ENCODE results near the gene FXYD6. TPM values are rescaled to one million over a fixed set of nuclear protein-coding genes. Genes with fewer than 3 reads are reported as not detected.

The FXYD6 gene
- total and polyA plus RNA-seq, 4 donors: 4.7 to 22.5 (median 12.3) TPM

- WGBS: 91% methylated on average over 11 of the region's 11 CpGs
- Histone ChIP-seq H3K36me3 (ENCODE audit: control insufficient read depth in 4 of 4, insufficient read depth in 3 of 4, low read depth in 1 of 4, low read length in 3 of 4) (no peaks in the 10 kb centered on the region), H3K9me3 (ENCODE audit: control insufficient read depth in 4 of 4, low read length in 3 of 4) (no peaks in the 10 kb centered on the region), H3K27ac (ENCODE audit: low read depth in 1 of 2, low read length in 2 of 2) (no peak overlapping the region), H3K4me3 (ENCODE audit: low read depth in 1 of 3, low read length in 3 of 3) (no peak overlapping the region), H3K27me3 (ENCODE audit: control insufficient read depth in 4 of 4, insufficient read depth in 4 of 4, low read length in 3 of 4) (no peaks in the 10 kb centered on the region), H3K9ac (ENCODE audit: low read depth in 1 of 2, low read length in 2 of 2) (no peak overlapping the region), H3K4me1 (ENCODE audit: control insufficient read depth in 4 of 4, insufficient read depth in 4 of 4, low read length in 3 of 4) (no peaks in the 10 kb centered on the region)
- no peak for TF ChIP-seq FOXA1 (IDR thresholded peaks at IDR 0.05)
- TF ChIP-seq HNF4G (IDR thresholded peaks at IDR 0.05): no peak
- no peak for TF ChIP-seq NR2F2 (IDR thresholded peaks at IDR 0.05)
- TF ChIP-seq TAF1 (conservative IDR thresholded peaks at IDR 0.05): no peak
- no peak for TF ChIP-seq SP1 (IDR thresholded peaks at IDR 0.05)
- no peak for TF ChIP-seq RXRA (IDR thresholded peaks at IDR 0.05)
- TF ChIP-seq MAX (IDR thresholded peaks at IDR 0.05): no peak
- TF ChIP-seq ATF3 (IDR thresholded peaks at IDR 0.05): no peak
- no peak for TF ChIP-seq GABPA (IDR thresholded peaks at IDR 0.05 in 1 of 2, conservative IDR thresholded peaks at IDR 0.05 in 1 of 2)
- no peak for TF ChIP-seq EGR1 (IDR thresholded peaks at IDR 0.05; ENCODE audit: low read depth in 2 of 2)
- TF ChIP-seq, protein P1, sequence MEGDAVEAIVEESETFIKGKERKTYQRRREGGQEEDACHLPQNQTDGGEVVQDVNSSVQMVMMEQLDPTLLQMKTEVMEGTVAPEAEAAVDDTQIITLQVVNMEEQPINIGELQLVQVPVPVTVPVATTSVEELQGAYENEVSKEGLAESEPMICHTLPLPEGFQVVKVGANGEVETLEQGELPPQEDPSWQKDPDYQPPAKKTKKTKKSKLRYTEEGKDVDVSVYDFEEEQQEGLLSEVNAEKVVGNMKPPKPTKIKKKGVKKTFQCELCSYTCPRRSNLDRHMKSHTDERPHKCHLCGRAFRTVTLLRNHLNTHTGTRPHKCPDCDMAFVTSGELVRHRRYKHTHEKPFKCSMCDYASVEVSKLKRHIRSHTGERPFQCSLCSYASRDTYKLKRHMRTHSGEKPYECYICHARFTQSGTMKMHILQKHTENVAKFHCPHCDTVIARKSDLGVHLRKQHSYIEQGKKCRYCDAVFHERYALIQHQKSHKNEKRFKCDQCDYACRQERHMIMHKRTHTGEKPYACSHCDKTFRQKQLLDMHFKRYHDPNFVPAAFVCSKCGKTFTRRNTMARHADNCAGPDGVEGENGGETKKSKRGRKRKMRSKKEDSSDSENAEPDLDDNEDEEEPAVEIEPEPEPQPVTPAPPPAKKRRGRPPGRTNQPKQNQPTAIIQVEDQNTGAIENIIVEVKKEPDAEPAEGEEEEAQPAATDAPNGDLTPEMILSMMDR (IDR thresholded peaks at IDR 0.05; ENCODE audit: low read depth, low read length, missing input control): no peak
- TF ChIP-seq FOXA2 (IDR thresholded peaks at IDR 0.05): no peak
- TF ChIP-seq JUND (IDR thresholded peaks at IDR 0.05): no peak
- no peak for TF ChIP-seq ZBTB33 (IDR thresholded peaks at IDR 0.05)
- no peak for TF ChIP-seq REST (IDR thresholded peaks at IDR 0.05)
- TF ChIP-seq RAD21 (IDR thresholded peaks at IDR 0.05): no peak
- TF ChIP-seq YY1 (IDR thresholded peaks at IDR 0.05): no peak
- no peak for TF ChIP-seq HNF4A (conservative IDR thresholded peaks at IDR 0.05)
- no peak for DNase-seq (ENCODE audit: low spot score)
Observed at GRCh38 chr11:117916956-117917355, 40.5 kb upstream of the FXYD6 start.
